Mesothelial cell of epicardium (in vitro differentiated cells): ENCODE data around the gene EXOC2. TPM values are rescaled to one million over a fixed set of nuclear protein-coding genes. Genes with fewer than 3 reads are reported as not detected.

Experiments
- DNase-seq, 2 experiments: peaks; one replicate each; pipeline ENCODE4 v3.0.0; 2021; ENCODE audit warnings: low spot score in 2 of 2; ENCODE audit not compliant: unreplicated experiment in 2 of 2
- H3K27ac Mint-ChIP-seq: 2 replicates; pipeline ENCODE4 v1.8.0; 2021; ENCODE audit warnings: mixed read lengths
- H3K27me3 Mint-ChIP-seq: 2 replicates; pipeline ENCODE4 v1.8.0; 2021; ENCODE audit warnings: low read depth, mixed read lengths
- H3K36me3 Mint-ChIP-seq: 2 replicates; pipeline ENCODE4 v1.8.0; 2021; ENCODE audit warnings: mixed read lengths
- H3K4me1 Mint-ChIP-seq: 2 replicates; pipeline ENCODE4 v1.8.0; 2021; ENCODE audit warnings: mixed read lengths
- H3K4me3 Mint-ChIP-seq: 2 replicates; pipeline ENCODE4 v1.8.0; 2021; ENCODE audit warnings: mild to moderate bottlenecking, moderate library complexity, mixed read lengths
- H3K9me3 Mint-ChIP-seq: 2 replicates; pipeline ENCODE4 v1.8.0; 2021; ENCODE audit warnings: mixed read lengths
- total RNA-seq: library from RNA; stranded (reverse); gene quantifications from 3 replicates; pipeline ENCODE4 v1.2.1, GENCODE V29; 2021
- TF ChIP-seq, protein P1 (sequence below): fragments of 200-600 bp; sonication (generic); IDR thresholded peaks from one replicate; pipeline ENCODE4 v1.5.0; 2021; ENCODE audit warnings: antibody characterized with exemption; ENCODE audit not compliant: unreplicated experiment

Gene EXOC2
- total RNA-seq, 1 donor from 2014 or later = 22.9 TPM

DNA sequence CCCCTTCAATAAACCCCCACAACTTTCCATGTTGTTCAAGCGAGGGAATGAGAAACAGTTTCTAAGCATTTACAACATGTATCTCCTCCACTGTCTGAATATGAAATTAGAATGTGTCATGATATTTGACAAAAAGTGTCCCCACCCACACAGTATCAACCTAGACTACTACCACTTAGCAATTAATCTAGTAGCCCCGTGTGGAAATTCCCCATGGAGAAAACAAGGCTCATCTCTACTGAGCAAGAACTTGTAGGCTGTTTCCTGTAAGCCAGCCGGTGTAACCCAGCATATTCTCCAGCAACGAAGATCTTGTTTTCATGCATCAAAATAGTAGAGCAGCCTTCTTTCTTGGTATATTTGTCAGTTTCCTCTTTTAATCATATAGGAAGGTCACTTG is 186.4 kb downstream of the EXOC2 start:
- peaks cover 4% of the 10 kb centered on the region for H3K36me3 Mint-ChIP-seq
- H3K9me3 Mint-ChIP-seq = no peaks in the 10 kb centered on the region
- TF ChIP-seq, protein P1, sequence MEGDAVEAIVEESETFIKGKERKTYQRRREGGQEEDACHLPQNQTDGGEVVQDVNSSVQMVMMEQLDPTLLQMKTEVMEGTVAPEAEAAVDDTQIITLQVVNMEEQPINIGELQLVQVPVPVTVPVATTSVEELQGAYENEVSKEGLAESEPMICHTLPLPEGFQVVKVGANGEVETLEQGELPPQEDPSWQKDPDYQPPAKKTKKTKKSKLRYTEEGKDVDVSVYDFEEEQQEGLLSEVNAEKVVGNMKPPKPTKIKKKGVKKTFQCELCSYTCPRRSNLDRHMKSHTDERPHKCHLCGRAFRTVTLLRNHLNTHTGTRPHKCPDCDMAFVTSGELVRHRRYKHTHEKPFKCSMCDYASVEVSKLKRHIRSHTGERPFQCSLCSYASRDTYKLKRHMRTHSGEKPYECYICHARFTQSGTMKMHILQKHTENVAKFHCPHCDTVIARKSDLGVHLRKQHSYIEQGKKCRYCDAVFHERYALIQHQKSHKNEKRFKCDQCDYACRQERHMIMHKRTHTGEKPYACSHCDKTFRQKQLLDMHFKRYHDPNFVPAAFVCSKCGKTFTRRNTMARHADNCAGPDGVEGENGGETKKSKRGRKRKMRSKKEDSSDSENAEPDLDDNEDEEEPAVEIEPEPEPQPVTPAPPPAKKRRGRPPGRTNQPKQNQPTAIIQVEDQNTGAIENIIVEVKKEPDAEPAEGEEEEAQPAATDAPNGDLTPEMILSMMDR = no peak
- no peaks in the 10 kb centered on the region for H3K4me1 Mint-ChIP-seq
- H3K27me3 Mint-ChIP-seq = no peaks in the 10 kb centered on the region
- H3K4me3 Mint-ChIP-seq = no peak overlapping the region
- no peak for DNase-seq
- H3K27ac Mint-ChIP-seq = no peak overlapping the region

DNA sequence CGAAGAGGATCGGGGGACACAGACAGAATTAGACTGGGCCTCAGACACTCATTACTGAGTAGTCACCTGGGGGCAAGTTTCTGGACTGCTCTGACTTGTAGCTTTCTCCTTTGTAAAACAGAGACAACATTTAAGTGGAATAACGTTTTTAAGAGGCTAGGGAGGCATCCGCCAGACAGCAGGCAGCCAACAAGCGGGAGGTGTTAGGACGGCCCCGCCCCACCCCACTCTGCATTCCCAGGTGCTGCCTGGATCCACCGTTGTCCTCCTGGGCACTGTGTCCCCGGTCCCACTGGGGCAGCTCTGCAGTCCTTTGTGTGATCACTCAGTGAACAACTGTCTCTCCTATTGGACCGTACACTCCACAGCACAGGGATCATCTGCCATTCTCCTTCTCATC is 187.6 kb downstream of the EXOC2 start:
- no peak for DNase-seq
- H3K9me3 Mint-ChIP-seq = no peaks in the 10 kb centered on the region
- no peak overlapping the region for H3K4me3 Mint-ChIP-seq
- TF ChIP-seq, protein P1 = no peak
- H3K27me3 Mint-ChIP-seq = no peaks in the 10 kb centered on the region
- H3K27ac Mint-ChIP-seq = no peak overlapping the region
- no peaks in the 10 kb centered on the region for H3K4me1 Mint-ChIP-seq
- peaks cover 4% of the 10 kb centered on the region for H3K36me3 Mint-ChIP-seq

DNA sequence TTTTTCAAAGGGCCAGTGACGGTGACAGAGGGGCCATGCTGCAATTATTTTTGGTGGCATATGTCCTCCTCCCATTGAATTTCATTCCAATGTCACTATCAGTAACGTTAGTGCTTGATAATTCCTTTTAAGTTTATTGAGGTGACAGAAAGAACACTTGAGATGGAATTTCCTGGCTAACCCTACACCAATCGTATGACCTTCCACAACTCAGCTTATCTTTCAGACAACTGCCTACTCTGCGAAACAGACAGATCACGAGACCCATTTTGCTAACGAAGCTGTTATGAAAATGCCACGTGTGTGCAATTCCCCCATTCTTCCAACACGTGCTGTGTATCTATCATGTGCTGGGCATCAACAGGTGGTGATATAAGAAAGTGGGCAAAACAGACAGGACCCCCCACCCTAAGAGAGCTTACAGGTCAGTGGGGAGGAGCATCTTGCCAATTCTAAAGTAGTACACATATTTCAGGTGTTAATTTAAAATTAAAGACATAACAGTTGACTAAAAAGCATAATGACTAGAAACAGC is 188.4 kb downstream of the EXOC2 start:
- Mint-ChIP-seq H3K4me3 (no peak overlapping the region), H3K27me3 (no peaks in the 10 kb centered on the region), H3K36me3 (peaks cover 4% of the 10 kb centered on the region)

DNA sequence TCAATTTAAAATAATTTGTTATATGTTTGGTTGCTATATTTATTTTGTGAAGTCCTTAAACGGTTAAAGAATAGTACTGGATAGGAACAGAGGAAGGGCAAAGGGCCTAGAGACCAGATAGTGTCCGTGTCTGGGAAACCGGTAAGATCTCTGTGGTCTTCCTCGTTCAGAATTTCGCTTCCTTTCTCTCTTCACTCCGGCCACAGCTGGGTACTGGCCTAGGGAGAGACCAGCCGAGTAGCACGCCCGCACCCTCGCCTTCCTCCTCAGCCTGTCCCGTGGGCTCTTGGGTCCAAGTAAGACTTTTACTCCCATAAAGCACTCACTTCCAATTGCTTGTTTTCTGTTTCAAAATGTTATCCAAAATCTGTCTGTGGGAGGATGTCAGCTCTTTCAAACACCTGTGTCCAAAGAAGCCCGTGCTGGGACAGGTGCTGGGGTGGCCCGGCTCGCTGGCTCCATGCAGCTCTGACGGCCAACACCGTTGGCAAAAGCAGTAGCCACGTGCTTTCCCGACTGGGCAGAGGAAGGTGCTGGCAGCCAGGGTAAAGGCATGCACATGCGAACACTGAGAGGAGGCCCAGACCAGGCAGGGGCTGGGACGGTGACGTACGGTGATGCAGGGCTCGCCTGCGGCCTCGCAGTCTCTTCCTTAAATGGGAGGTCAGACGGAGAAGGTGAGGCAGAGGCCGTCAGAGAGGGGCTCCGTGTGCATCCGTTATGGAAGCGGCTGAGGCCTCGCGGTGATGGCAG is 189.2 kb downstream of the EXOC2 start:
- Mint-ChIP-seq H3K9me3 (no peaks in the 10 kb centered on the region), H3K4me1 (no peaks in the 10 kb centered on the region), H3K27me3 (no peaks in the 10 kb centered on the region), H3K36me3 (peaks cover 4% of the 10 kb centered on the region), H3K4me3 (no peak overlapping the region), H3K27ac (no peak overlapping the region)
- TF ChIP-seq, protein P1 = no peak
- no peak for DNase-seq

More for the DNA sequence above, 188.4 kb downstream of the EXOC2 start:
- Mint-ChIP-seq H3K4me1 (no peaks in the 10 kb centered on the region), H3K9me3 (no peaks in the 10 kb centered on the region), H3K27ac (no peak overlapping the region)
- no peak for DNase-seq
- TF ChIP-seq, protein P1 = no peak

DNA sequence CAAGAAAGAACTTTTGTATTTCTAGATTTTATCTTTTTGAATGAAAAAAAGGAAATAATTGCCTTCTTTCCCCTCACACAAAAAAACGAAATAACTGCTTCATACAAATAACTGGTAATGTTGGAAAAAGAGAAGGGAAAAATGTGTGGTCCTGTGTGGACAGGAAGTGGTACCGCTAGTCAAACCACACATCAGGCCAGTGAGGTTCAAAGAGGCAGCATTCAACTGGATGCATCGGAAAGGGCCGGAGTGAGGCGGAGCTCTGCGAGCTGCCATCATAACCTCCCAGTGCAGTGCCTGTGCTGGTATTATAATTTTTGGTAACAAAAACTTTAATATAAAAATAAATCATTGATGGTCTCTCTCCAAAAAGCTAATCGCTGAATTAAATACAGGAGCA is 190.2 kb downstream of the EXOC2 start:
- Mint-ChIP-seq H3K4me3 (no peak overlapping the region), H3K27ac (no peak overlapping the region), H3K27me3 (no peaks in the 10 kb centered on the region), H3K4me1 (no peaks in the 10 kb centered on the region), H3K9me3 (no peaks in the 10 kb centered on the region), H3K36me3 (peaks cover 4% of the 10 kb centered on the region)
- TF ChIP-seq, protein P1 = no peak
- DNase-seq = no peak
